ENCODE results near the gene JADE2.

GRCh38 chr5:134554319-134555222 lies 29.1 kb downstream of the JADE2 start:
- TF ChIP-seq POLR2A (IDR thresholded peaks at IDR 0.05) (no peak), CTCF (IDR thresholded peaks at IDR 0.05) (peak in 1 of 4 donors; percentile 22)

Data from right lobe of liver (tissue), 4 donors.